NOMO-1 (cell line): Measurements from ENCODE around the gene CTAGE15.
"Not testable (repeated sequence)": the region's sequence is repeated elsewhere in the genome, so short reads cannot be mapped to it uniquely, and the experiment has no call there.

ENCODE experiments used
- DNase-seq, 2 experiments: peaks; one replicate each; lab custom pipeline; 2025; ENCODE audit not compliant: unreplicated experiment in 2 of 2; lab: John Stamatoyannopoulos, UW

CTAGE15 gene

DNA sequence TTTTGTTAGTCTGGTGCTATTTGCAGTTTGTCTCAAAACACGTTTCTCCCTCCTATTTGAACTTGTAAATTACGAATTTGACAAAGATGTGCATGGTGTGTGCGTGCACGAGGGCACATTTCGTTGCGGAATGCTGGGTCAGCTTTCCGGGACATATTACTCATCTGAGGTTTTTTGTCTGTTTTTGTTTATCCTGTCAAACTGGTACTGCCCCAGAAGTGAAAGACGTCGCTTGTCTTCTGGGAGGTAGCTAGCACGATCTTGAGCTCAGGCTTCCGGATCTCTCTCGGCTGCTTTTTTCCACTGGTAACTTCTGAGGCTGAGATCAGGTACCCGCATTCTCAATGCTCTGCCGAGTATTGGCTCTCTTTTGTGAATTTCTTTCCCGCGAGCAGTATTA is 49.6 kb downstream of the CTAGE15 start:
- DNase-seq, result not testable (repeated sequence)

DNA sequence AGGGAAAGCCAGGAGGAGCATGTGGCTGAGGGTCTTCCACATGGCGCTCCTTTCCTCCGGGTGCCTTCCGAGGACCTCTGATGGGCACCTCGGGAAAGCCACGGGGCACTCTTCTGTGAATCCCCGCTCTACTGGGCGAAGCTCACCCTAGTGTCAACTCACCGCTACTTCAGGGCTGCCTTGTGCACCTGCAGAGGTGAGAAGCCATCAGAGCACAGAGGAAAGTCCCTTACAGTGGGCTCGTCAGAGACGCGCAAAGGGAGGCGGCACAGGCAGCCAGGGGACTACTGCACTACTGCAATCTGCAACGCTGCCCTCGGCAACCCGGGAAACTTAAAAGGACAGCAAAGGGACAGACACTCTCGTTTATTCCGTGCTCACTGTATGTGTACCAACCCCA is 50.5 kb downstream of the CTAGE15 start:
- not testable (repeated sequence) for DNase-seq
